ENCODE data around the gene SRCIN1.
"Not testable (repeated sequence)": the region's sequence is repeated elsewhere in the genome, so short reads cannot be mapped to it uniquely, and the experiment has no call there.

GRCh38 chr17:38494152-38494551 lies 111.6 kb downstream of the SRCIN1 start:
- TF ChIP-seq CTCF, POLR2A (IDR thresholded peaks at IDR 0.05): not testable (repeated sequence)
